ENCODE data around the gene WDR6. TPM values are rescaled to one million over a fixed set of nuclear protein-coding genes. Genes with fewer than 3 reads are reported as not detected.
A peak's percentile ranks its signal among the peaks of the same experiment; 100 is the strongest.

The WDR6 gene
- total and polyA plus RNA-seq, 10 of the 15 experiments (the other 5 are each of a cell fraction or from before 2014, with no cell fraction given) = 21.3 to 169 (median 107) TPM

DNA sequence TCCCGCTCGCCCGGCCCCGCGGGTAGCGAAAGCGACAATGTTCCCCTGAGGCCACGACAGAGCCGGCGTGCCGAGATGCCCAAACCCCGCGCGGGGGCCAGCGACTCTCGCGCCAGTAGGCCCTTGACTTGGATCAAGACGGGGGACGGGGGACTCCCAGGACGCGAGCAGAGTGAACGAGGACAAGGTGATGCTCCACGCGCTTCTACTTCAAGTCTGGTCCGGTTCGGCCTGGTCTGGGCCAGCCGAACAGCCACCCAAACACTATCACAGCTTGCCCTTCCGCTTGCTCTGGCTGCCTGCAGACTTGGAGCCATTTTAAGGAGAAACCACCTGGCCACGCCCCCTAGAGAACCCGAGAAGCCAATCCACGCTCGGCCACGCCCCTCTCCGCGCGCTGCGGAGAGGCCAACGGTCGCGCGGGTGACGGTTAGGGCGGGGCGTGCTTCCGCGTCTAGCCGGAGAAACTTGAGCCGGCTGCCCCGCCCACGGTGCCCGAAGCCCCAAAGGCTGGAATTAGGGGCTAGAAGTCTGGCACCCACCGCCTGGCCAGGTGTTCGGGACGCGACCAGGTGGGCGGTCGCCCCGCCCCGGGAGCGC is 14.1 kb downstream of the WDR6 start (continued):
- TF ChIP-seq TCF12 (IDR thresholded peaks at IDR 0.05; ENCODE audit: low read depth, low read length) (no peak), EGR1 (IDR thresholded peaks at IDR 0.05; ENCODE audit: borderline replicate concordance in 1 of 2, low read depth in 2 of 2, low read length in 2 of 2) (peak in 1 of 2 experiments; percentile 51; a peak in 1 of 3 replicates), POLR2AphosphoS5 (IDR thresholded peaks at IDR 0.05; ENCODE audit: low read length) (peak; percentile 99), SP1 (IDR thresholded peaks at IDR 0.05; ENCODE audit: low read depth, low read length) (peak; percentile 79), RELA (IDR thresholded peaks at IDR 0.05; ENCODE audit: borderline replicate concordance, partially characterized antibody) (peak; percentile 72), MYB (IDR thresholded peaks at IDR 0.05; ENCODE audit: borderline replicate concordance, low read depth, low read length) (peak; percentile 86), CHD4 (IDR thresholded peaks at IDR 0.05) (no peak), RAD51 (IDR thresholded peaks at IDR 0.05) (no peak), MYC (IDR thresholded peaks at IDR 0.05; ENCODE audit: insufficient read depth, insufficient read length, insufficient replicate concordance, low read length, severe bottlenecking) (peak; percentile 23), ZZZ3 (IDR thresholded peaks at IDR 0.05; ENCODE audit: control insufficient read depth, insufficient read length, low read depth) (no peak), NFYB (IDR thresholded peaks at IDR 0.05; ENCODE audit: insufficient read depth, low read depth, low read length) (peak; percentile 70; the same call in 1 of the 2 replicates), CBFB (IDR thresholded peaks at IDR 0.05; ENCODE audit: low read depth) (peak; percentile 98), FOS (IDR thresholded peaks at IDR 0.05; ENCODE audit: borderline replicate concordance, extremely low read depth, insufficient read length) (no peak)
- TF ChIP-seq, protein P1, sequence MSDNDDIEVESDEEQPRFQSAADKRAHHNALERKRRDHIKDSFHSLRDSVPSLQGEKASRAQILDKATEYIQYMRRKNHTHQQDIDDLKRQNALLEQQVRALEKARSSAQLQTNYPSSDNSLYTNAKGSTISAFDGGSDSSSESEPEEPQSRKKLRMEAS (IDR thresholded peaks at IDR 0.05; ENCODE audit: low read depth, low read length) = peak; percentile 72; the same call in 1 of the 2 replicates
- TF ChIP-seq, protein P2, sequence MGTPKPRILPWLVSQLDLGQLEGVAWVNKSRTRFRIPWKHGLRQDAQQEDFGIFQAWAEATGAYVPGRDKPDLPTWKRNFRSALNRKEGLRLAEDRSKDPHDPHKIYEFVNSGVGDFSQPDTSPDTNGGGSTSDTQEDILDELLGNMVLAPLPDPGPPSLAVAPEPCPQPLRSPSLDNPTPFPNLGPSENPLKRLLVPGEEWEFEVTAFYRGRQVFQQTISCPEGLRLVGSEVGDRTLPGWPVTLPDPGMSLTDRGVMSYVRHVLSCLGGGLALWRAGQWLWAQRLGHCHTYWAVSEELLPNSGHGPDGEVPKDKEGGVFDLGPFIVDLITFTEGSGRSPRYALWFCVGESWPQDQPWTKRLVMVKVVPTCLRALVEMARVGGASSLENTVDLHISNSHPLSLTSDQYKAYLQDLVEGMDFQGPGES (IDR thresholded peaks at IDR 0.05) = peak; percentile 49; the same call in 1 of the 2 replicates
- TF ChIP-seq, protein P3, sequence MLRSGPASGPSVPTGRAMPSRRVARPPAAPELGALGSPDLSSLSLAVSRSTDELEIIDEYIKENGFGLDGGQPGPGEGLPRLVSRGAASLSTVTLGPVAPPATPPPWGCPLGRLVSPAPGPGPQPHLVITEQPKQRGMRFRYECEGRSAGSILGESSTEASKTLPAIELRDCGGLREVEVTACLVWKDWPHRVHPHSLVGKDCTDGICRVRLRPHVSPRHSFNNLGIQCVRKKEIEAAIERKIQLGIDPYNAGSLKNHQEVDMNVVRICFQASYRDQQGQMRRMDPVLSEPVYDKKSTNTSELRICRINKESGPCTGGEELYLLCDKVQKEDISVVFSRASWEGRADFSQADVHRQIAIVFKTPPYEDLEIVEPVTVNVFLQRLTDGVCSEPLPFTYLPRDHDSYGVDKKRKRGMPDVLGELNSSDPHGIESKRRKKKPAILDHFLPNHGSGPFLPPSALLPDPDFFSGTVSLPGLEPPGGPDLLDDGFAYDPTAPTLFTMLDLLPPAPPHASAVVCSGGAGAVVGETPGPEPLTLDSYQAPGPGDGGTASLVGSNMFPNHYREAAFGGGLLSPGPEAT (IDR thresholded peaks at IDR 0.05; ENCODE audit: low read depth) = peak; percentile 71
- TF ChIP-seq, protein P4, sequence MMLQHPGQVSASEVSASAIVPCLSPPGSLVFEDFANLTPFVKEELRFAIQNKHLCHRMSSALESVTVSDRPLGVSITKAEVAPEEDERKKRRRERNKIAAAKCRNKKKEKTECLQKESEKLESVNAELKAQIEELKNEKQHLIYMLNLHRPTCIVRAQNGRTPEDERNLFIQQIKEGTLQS (IDR thresholded peaks at IDR 0.05; ENCODE audit: borderline replicate concordance, extremely low read depth, low read depth, low read length) = no peak
- TF ChIP-seq, protein P5, sequence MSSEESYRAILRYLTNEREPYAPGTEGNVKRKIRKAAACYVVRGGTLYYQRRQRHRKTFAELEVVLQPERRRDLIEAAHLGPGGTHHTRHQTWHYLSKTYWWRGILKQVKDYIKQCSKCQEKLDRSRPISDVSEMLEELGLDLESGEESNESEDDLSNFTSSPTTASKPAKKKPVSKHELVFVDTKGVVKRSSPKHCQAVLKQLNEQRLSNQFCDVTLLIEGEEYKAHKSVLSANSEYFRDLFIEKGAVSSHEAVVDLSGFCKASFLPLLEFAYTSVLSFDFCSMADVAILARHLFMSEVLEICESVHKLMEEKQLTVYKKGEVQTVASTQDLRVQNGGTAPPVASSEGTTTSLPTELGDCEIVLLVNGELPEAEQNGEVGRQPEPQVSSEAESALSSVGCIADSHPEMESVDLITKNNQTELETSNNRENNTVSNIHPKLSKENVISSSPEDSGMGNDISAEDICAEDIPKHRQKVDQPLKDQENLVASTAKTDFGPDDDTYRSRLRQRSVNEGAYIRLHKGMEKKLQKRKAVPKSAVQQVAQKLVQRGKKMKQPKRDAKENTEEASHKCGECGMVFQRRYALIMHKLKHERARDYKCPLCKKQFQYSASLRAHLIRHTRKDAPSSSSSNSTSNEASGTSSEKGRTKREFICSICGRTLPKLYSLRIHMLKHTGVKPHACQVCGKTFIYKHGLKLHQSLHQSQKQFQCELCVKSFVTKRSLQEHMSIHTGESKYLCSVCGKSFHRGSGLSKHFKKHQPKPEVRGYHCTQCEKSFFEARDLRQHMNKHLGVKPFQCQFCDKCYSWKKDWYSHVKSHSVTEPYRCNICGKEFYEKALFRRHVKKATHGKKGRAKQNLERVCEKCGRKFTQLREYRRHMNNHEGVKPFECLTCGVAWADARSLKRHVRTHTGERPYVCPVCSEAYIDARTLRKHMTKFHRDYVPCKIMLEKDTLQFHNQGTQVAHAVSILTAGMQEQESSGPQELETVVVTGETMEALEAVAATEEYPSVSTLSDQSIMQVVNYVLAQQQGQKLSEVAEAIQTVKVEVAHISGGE (CRISPR knock-in tag; IDR thresholded peaks at IDR 0.05) = peak; percentile 30; the same call in 1 of the 2 replicates
- TF ChIP-seq, protein P6, sequence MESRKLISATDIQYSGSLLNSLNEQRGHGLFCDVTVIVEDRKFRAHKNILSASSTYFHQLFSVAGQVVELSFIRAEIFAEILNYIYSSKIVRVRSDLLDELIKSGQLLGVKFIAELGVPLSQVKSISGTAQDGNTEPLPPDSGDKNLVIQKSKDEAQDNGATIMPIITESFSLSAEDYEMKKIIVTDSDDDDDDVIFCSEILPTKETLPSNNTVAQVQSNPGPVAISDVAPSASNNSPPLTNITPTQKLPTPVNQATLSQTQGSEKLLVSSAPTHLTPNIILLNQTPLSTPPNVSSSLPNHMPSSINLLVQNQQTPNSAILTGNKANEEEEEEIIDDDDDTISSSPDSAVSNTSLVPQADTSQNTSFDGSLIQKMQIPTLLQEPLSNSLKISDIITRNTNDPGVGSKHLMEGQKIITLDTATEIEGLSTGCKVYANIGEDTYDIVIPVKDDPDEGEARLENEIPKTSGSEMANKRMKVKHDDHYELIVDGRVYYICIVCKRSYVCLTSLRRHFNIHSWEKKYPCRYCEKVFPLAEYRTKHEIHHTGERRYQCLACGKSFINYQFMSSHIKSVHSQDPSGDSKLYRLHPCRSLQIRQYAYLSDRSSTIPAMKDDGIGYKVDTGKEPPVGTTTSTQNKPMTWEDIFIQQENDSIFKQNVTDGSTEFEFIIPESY (IDR thresholded peaks at IDR 0.05) = 0 out of 2 replicates have a peak, but pooled peaks have one; percentile 24
